OCI-LY1 (cell line): Measurements from ENCODE around the gene ARR3.
"Not testable (repeated sequence)": the region's sequence is repeated elsewhere in the genome, so short reads cannot be mapped to it uniquely, and the experiment has no call there.

Experiments
- H2AFZ ChIP-seq: fragments of 200-600 bp; sonication (generic), shearing (Covaris generic); 2 replicates; pipeline ENCODE4 v1.6.0; 2014; ENCODE audit warnings: antibody characterized with exemption, mild to moderate bottlenecking, low read length
- H3F3A ChIP-seq: fragments of 200-600 bp; sonication (generic), shearing (Covaris generic); 2 replicates; pipeline ENCODE4 v1.6.0; 2014; ENCODE audit warnings: mild to moderate bottlenecking, antibody characterized with exemption, low read length, moderate library complexity; ENCODE audit not compliant: insufficient read depth
- H3K27ac ChIP-seq: fragments of 200-600 bp; sonication (generic); 2 replicates; pipeline ENCODE4 v1.5.1; 2014; ENCODE audit warnings: low read length, mixed run types, mild to moderate bottlenecking, low read depth; ENCODE audit not compliant: poor library complexity, severe bottlenecking
- H3K27me3 ChIP-seq: fragments of 200-600 bp; sonication (generic); 2 replicates; pipeline ENCODE4 v1.6.0; 2014; ENCODE audit warnings: antibody characterized with exemption, mild to moderate bottlenecking, low read length, moderate library complexity; ENCODE audit not compliant: insufficient read depth
- H3K36me3 ChIP-seq: fragments of 200-600 bp; sonication (generic); 2 replicates; pipeline ENCODE4 v1.6.1; 2014; ENCODE audit warnings: mild to moderate bottlenecking, antibody characterized with exemption, low read length, moderate library complexity, mixed read lengths; ENCODE audit not compliant: insufficient read depth
- H3K4me1 ChIP-seq: fragments of 200-600 bp; sonication (generic); 2 replicates; pipeline ENCODE4 v1.5.1; 2014; ENCODE audit warnings: mild to moderate bottlenecking, low read length, moderate library complexity; ENCODE audit not compliant: insufficient read depth, severe bottlenecking
- H3K4me2 ChIP-seq: fragments of 200-600 bp; sonication (generic), shearing (Covaris generic); 2 replicates; pipeline ENCODE4 v1.6.1; 2014; ENCODE audit warnings: low read length
- H3K4me3 ChIP-seq: fragments of 200-600 bp; sonication (generic); 2 replicates; pipeline ENCODE4 v1.5.1; 2014; ENCODE audit warnings: low read length, low read depth, mild to moderate bottlenecking, mixed read lengths; ENCODE audit not compliant: poor library complexity, severe bottlenecking
- H3K79me2 ChIP-seq: fragments of 200-600 bp; shearing (Covaris generic); 2 replicates; pipeline ENCODE4 v1.6.1; 2016; ENCODE audit warnings: mixed run types, low read length, mixed read lengths; ENCODE audit not compliant: insufficient read depth
- H3K9ac ChIP-seq: fragments of 200-600 bp; sonication (generic), shearing (Covaris generic); 2 replicates; pipeline ENCODE4 v1.6.1; 2014; ENCODE audit warnings: mild to moderate bottlenecking, low read length, mixed read lengths
- H3K9me2 ChIP-seq: fragments of 200-600 bp; sonication (generic), shearing (Covaris generic); 2 replicates; pipeline ENCODE4 v1.6.1; 2014; ENCODE audit warnings: low read depth, mild to moderate bottlenecking, low read length, mixed read lengths
- H3K9me3 ChIP-seq: fragments of 200-600 bp; shearing (Covaris generic); 2 replicates; pipeline ENCODE4 v1.6.1; 2014; ENCODE audit warnings: low read length, mixed read lengths
- H4K20me1 ChIP-seq: fragments of 200-600 bp; sonication (generic), shearing (Covaris generic); 2 replicates; pipeline ENCODE4 v1.6.0; 2016; ENCODE audit warnings: mild to moderate bottlenecking, low read length; ENCODE audit not compliant: insufficient read depth
- CTCF ChIP-seq: fragments of 200-600 bp; sonication (generic), shearing (Covaris generic); IDR thresholded peaks from 2 replicates; pipeline ENCODE4 v1.5.1; 2017; ENCODE audit warnings: mild to moderate bottlenecking, antibody characterized with exemption, low read length, moderate library complexity, mixed read lengths
- EZH2 ChIP-seq: fragments of 200-600 bp; sonication (generic), shearing (Covaris generic); IDR thresholded peaks from 2 replicates; pipeline ENCODE4 v1.8.0; 2017; ENCODE audit warnings: borderline replicate concordance, mixed run types, mild to moderate bottlenecking, antibody characterized with exemption, low read length, moderate library complexity, mixed read lengths

ARR3 gene

GRCh38 chrX:70322784-70323183 lies 54.6 kb downstream of the ARR3 start:
- Histone ChIP-seq H3K27me3 (no peaks in the 10 kb centered on the region), H3K27ac (no peak overlapping the region), H3K9me2 (no peaks in the 10 kb centered on the region), H3K9ac (no peak overlapping the region), H3K36me3 (0 out of 2 replicates have a peak, but pooled peaks cover 3% of the 10 kb centered on the region), H4K20me1 (no peaks in the 10 kb centered on the region), H3F3A (no peaks in the 10 kb centered on the region), H3K4me3 (no peak overlapping the region), H3K4me2 (no peak overlapping the region), H3K9me3 (no peaks in the 10 kb centered on the region), H3K79me2 (no peaks in the 10 kb centered on the region), H3K4me1 (no peaks in the 10 kb centered on the region), H2AFZ (no peak overlapping the region)
- TF ChIP-seq EZH2 (no peak), CTCF (no peak)

GRCh38 chrX:70323628-70324027 lies 55.5 kb downstream of the ARR3 start:
- not testable (repeated sequence) for H3F3A ChIP-seq, H3K9me3 ChIP-seq

GRCh38 chrX:70324326-70324725 lies 56.2 kb downstream of the ARR3 start:
- no peak overlapping the region for H2AFZ ChIP-seq
- no peaks in the 10 kb centered on the region for H3K79me2 ChIP-seq
- no peaks in the 10 kb centered on the region for H3F3A ChIP-seq
- no peak overlapping the region for H3K9ac ChIP-seq
- no peaks in the 10 kb centered on the region for H3K27me3 ChIP-seq
- no peak overlapping the region for H3K4me3 ChIP-seq
- no peaks in the 10 kb centered on the region for H3K9me2 ChIP-seq
- no peak overlapping the region for H3K4me2 ChIP-seq
- H3K4me1 ChIP-seq: no peaks in the 10 kb centered on the region
- no peak overlapping the region for H3K27ac ChIP-seq
- no peaks in the 10 kb centered on the region for H4K20me1 ChIP-seq
- 0 out of 2 replicates have a peak, but pooled peaks cover 3% of the 10 kb centered on the region for H3K36me3 ChIP-seq
- H3K9me3 ChIP-seq: no peaks in the 10 kb centered on the region
- TF ChIP-seq CTCF: no peak
- no peak for TF ChIP-seq EZH2

More at GRCh38 chrX:70323628-70324027, 55.5 kb downstream of the ARR3 start:
- H3K27ac ChIP-seq, H3K4me3 ChIP-seq, H3K79me2 ChIP-seq, H2AFZ ChIP-seq, H3K27me3 ChIP-seq, H3K4me1 ChIP-seq, H3K4me2 ChIP-seq, H3K9ac ChIP-seq, H4K20me1 ChIP-seq, H3K9me2 ChIP-seq, H3K36me3 ChIP-seq: not testable (repeated sequence)

GRCh38 chrX:70331161-70331560 lies 63.0 kb downstream of the ARR3 start:
- Histone ChIP-seq H3F3A (no peaks in the 10 kb centered on the region), H3K4me3 (no peak overlapping the region), H3K4me1 (no peaks in the 10 kb centered on the region), H3K27me3 (no peaks in the 10 kb centered on the region), H3K36me3 (peaks cover 45% of the 10 kb centered on the region), H3K9me3 (no peaks in the 10 kb centered on the region), H3K27ac (no peak overlapping the region), H3K9me2 (no peaks in the 10 kb centered on the region), H4K20me1 (no peaks in the 10 kb centered on the region), H2AFZ (no peak overlapping the region), H3K79me2 (no peaks in the 10 kb centered on the region), H3K9ac (no peak overlapping the region), H3K4me2 (no peak overlapping the region)
- no peak for TF ChIP-seq EZH2
- TF ChIP-seq CTCF: no peak
